Skeletal muscle cell (primary cell): ENCODE results near the gene RNF149.
"Not testable (repeated sequence)": the region's sequence is repeated elsewhere in the genome, so short reads cannot be mapped to it uniquely, and the experiment has no call there.

Experiments used
- DNase-seq: peaks from one replicate; pipeline ENCODE4 v3.0.0-alpha.2; 2010; ENCODE audit warnings: low read depth
- H3K4me3 ChIP-seq: 2 replicates; pipeline ENCODE4 v1.5.1; 2011; ENCODE audit warnings: low read depth, mild to moderate bottlenecking, control low read depth, low read length, moderate library complexity

Gene RNF149

DNA sequence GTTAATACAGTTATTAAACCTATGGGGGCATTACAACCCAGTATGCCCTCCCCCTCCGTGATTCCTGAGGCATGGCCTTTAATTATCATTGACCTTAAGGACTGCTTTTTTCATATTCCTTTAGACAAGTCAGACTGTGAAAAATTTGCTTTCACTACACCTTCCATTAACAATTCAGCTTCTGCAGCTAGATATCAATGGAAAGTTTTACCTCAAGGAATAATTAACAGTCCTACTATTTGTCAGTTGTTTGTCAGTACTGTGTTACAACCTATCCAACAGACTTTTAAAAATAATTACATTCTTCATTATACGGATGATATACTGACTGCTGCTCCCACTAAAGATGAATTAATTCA is 68.8 kb downstream of the RNF149 start:
- DNase-seq, H3K4me3 ChIP-seq: not testable (repeated sequence)

DNA sequence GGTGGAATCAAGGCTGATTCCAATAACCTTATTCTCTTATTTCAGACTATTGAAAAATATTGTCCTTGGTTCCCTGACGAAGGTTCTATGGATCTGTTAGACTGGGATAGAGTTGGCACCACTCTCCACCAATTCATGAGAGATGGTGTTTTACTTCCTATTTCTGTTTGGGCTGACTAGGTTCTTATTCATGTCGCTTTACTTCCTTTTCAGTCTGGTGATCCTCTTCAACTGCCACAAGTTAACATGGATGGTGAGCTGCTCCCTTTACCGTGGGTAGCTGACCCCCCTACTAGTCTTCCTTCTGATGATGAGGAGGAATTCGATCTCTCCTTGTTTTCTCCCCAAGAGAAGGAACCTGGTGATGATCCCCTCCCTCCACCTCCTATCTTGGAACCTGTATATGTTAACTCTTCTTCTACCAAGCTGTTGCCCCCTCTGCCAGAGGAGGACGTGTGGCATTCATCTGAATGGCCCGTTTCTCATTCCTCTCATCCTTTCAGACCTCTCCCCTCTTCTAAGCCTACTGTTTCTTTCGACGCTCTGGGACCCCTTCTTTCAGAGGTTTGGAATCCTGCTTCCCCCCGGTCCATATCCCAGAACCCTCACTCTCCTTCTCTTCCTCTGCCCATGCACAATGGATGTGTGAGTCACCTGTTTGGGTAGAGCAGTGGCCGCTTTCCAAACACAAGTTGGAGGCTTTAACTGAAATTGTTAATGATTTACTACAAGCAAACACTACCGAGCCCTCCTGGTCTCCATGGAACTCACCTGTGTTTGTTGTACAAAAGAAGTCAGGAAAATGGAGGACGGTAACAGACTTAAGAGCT is 69.4 kb downstream of the RNF149 start:
- H3K4me3 ChIP-seq, result no peak overlapping the region
- DNase-seq, result no peak

DNA sequence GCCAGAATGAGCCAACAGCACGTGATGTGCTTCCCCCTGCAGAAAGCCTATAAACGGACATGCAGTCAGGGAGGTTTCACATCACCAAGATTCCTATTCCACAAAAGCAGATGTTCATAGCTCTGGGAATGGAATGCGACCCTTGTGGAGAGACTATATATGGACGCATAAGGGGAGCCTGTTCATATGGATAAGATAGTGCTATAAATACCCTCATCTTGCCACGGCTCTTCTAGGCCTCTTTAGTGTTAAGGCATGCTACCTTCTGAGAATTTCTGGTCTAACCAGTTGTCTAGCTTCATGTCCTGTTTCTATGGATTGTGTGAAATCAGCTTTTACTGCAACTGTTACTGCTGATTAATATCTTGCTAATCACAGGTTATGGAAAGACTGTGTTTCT is 70.6 kb downstream of the RNF149 start:
- not testable (repeated sequence) for H3K4me3 ChIP-seq, DNase-seq

DNA sequence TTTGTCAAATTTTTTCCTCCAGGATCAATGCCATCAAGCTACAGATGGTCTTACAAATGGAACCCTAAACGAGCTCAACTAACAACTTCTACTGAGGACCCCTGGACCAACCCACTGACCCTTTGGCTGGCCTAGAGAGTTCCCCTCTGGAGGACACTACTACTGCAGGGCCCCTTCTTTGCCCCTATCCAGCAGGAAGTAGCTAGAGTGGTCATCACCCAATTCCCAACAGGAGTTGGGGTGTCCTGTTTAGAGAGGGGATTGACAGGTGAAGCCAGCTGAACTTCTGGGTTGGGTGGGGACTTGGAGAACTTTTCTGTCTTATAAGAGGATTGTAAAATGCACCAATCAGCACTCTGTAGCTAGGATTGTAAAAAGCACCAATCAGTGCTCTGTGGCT is 72.5 kb downstream of the RNF149 start:
- not testable (repeated sequence) for DNase-seq, H3K4me3 ChIP-seq

DNA sequence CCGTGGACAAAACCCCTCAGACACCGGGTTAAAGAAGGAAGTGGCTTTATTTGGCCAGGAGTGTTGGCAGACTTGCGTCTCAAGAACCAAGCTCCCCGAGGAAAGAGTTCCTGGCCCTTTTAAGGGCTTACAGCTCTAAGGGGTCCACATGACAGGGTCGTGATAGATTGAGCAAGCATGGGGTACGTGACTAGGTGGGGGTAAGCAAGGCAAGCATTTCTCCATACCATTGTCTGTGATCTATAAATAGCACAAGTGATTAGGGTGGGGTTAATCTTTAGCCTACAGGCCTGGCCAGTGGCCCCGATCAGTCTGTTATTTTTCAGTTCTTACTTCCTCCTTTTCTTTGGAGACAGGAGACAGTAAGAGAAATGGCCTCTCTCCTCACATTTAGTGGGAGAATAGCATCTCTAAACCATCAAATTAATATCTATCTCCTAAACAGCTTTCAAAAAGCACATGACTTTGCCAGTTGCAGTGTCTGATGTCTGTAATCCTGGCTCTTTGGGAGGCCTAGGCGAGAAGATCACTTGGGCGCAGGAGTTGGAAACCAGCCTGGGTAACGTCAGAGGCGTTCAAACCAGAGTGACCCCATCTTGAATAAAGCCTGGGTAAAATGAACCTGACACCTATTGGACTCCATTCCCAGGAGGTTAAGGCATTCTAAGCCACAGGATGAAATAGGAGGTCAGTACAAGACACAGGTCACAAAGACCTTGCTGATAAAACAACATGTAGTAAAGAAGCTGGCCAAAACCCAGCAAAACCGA is 74.1 kb downstream of the RNF149 start:
- no peak for DNase-seq
- H3K4me3 ChIP-seq, result no peak overlapping the region

GRCh38 chr2:101232770-101233169 is 75.7 kb downstream of the RNF149 start:
- no peak overlapping the region for H3K4me3 ChIP-seq
- DNase-seq, result no peak

DNA sequence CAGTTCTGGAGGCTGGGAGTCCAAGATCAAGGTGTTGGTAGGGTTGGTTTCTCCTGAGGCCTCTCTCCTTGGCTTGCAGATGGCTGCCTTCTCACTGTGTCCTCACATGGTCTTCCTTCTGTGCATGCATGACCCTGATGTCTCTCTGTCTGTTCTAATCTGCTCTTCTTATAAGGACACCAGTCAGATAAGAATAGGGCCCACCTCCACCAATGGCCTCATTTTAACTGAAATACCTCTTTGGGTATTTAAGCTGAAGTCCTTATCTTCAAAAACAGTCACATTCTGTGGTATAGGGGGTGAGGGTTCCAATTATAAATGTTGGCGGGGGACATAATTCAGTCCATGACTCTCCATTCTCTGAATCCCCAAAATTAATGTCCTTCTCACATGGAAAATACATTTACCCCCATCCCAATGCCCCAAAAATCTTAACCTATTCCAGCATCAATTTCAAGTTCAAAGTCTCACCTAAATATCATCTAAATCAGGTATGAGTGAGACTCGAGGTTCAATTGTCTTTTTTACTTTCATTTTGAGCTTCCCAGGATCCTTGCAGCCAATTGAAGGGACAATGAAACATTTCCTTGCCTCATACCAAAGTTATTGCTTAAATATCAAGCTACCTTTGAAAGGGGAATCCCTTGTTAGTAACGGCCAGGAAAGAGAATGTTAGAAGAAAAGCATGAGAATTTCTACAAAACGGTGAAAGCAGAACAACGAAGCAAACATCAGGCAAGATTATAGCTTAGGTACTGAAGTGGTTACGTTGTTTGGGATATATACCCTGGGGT is 76.4 kb downstream of the RNF149 start:
- H3K4me3 ChIP-seq, result no peak overlapping the region
- DNase-seq, result no peak

- DNase-seq, result no peak
- no peak overlapping the region for H3K4me3 ChIP-seq
These were observed 77.3 kb downstream of the RNF149 start for GRCh38 chr2:101231240-101231639.

DNA sequence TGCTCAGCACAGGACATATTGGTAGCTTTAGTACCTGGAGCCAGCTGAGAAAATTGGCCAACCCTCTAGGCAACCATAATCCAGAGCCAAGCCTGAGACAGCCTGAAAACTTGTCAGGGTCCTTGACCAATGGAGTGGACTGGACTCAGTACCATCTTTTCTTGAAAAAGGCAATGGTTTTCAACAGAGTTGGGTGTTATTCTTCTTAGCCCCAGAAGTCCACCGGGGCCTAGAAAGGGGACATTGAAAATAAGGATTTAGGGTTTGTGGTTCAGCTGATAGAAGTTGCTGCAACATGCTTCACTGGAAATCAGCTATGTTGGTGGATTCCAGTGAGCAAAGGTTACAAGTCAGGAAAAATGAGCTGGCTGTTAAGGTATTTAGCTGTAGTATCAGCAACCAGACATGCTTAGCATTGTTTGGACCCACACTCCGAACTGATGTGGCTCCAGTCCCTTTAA is 77.9 kb downstream of the RNF149 start:
- DNase-seq, result no peak

More for the DNA sequence above, 77.9 kb downstream of the RNF149 start:
- no peak overlapping the region for H3K4me3 ChIP-seq
